ENCODE results near the gene OR13C8.

The OR13C8 gene

GRCh38 chr9:104618104-104618503, 49.1 kb downstream of the OR13C8 start, which contains the start of gene OR13C9:
OR13C9 (minus strand) TSS chr9:104618204; CDS start chr9:104618204, 0 bp downstream.
- no peak for DNase-seq

All from activated T-cell treated with anti-CD3 and anti-CD28 coated beads, Interleukin-2, amount 50 U/mL, for 48 hours (primary cell).